ENCODE results near the gene OPN4.

The OPN4 gene

GRCh38 chr10:86705139-86705538 lies 50.8 kb downstream of the OPN4 start:
- no peak for TF ChIP-seq CTCF (IDR thresholded peaks at IDR 0.05; ENCODE audit: unreplicated experiment in 3 of 3)
- Mint-ChIP-seq H3K9me3 (no peaks in the 10 kb centered on the region), H3K4me1 (peaks cover 12% of the 10 kb centered on the region), H3K4me3 (no peak overlapping the region), H3K27ac (no peak overlapping the region), H3K27me3 (ENCODE audit: low read depth) (no peaks in the 10 kb centered on the region), H3K36me3 (ENCODE audit: low read depth) (no peaks in the 10 kb centered on the region)

GRCh38 chr10:86705905-86706304 lies 51.6 kb downstream of the OPN4 start:
- Mint-ChIP-seq H3K4me1 (peaks cover 17% of the 10 kb centered on the region), H3K9me3 (no peaks in the 10 kb centered on the region), H3K4me3 (no peak overlapping the region), H3K27ac (no peak overlapping the region), H3K36me3 (ENCODE audit: low read depth) (no peaks in the 10 kb centered on the region), H3K27me3 (ENCODE audit: low read depth) (no peaks in the 10 kb centered on the region)
- no peak for TF ChIP-seq CTCF (IDR thresholded peaks at IDR 0.05; ENCODE audit: unreplicated experiment in 3 of 3)

- H3K36me3 Mint-ChIP-seq (ENCODE audit: low read depth), result no peaks in the 10 kb centered on the region
- peaks cover 18% of the 10 kb centered on the region for H3K4me1 Mint-ChIP-seq
- no peak for TF ChIP-seq CTCF (IDR thresholded peaks at IDR 0.05; ENCODE audit: unreplicated experiment in 3 of 3)
- H3K9me3 Mint-ChIP-seq, result no peaks in the 10 kb centered on the region
- H3K27ac Mint-ChIP-seq, result no peak overlapping the region
- no peak overlapping the region for H3K4me3 Mint-ChIP-seq
- no peaks in the 10 kb centered on the region for H3K27me3 Mint-ChIP-seq (ENCODE audit: low read depth)
Measured at GRCh38 chr10:86706401-86706841, 52.1 kb downstream of the OPN4 start.

- no peaks in the 10 kb centered on the region for H3K27me3 Mint-ChIP-seq (ENCODE audit: low read depth)
- H3K36me3 Mint-ChIP-seq (ENCODE audit: low read depth), result no peaks in the 10 kb centered on the region
Measured at GRCh38 chr10:86706977-86707376, 52.6 kb downstream of the OPN4 start.

GRCh38 chr10:86707505-86707904 lies 53.2 kb downstream of the OPN4 start:
- Mint-ChIP-seq H3K27me3 (ENCODE audit: low read depth) (no peaks in the 10 kb centered on the region), H3K4me3 (no peak overlapping the region)
- TF ChIP-seq CTCF (IDR thresholded peaks at IDR 0.05; ENCODE audit: unreplicated experiment in 3 of 3), result no peak

More at GRCh38 chr10:86706977-86707376, 52.6 kb downstream of the OPN4 start:
- Mint-ChIP-seq H3K9me3 (no peaks in the 10 kb centered on the region), H3K4me1 (peaks cover 19% of the 10 kb centered on the region), H3K27ac (peak overlapping the region in 2 of 3 experiments; percentile 47 to 49), H3K4me3 (no peak overlapping the region)
- no peak for TF ChIP-seq CTCF (IDR thresholded peaks at IDR 0.05; ENCODE audit: unreplicated experiment in 3 of 3)

GRCh38 chr10:86708068-86708782 lies 53.9 kb downstream of the OPN4 start:
- Mint-ChIP-seq H3K27ac (peak overlapping the region; percentile 74 to 96 (median 74)), H3K9me3 (no peaks in the 10 kb centered on the region), H3K36me3 (ENCODE audit: low read depth) (no peaks in the 10 kb centered on the region), H3K27me3 (ENCODE audit: low read depth) (no peaks in the 10 kb centered on the region), H3K4me3 (no peak overlapping the region), H3K4me1 (peaks cover 22% of the 10 kb centered on the region)
- no peak for TF ChIP-seq CTCF (IDR thresholded peaks at IDR 0.05; ENCODE audit: unreplicated experiment in 3 of 3)

More at GRCh38 chr10:86707505-86707904, 53.2 kb downstream of the OPN4 start:
- Mint-ChIP-seq H3K9me3 (no peaks in the 10 kb centered on the region), H3K4me1 (peaks cover 22% of the 10 kb centered on the region), H3K27ac (peak overlapping the region in 1 of 3 experiments; percentile 49), H3K36me3 (ENCODE audit: low read depth) (no peaks in the 10 kb centered on the region)
